Cardiac fibroblast (primary cell): Measurements from ENCODE around the gene MIGA2.

Source experiments
- DNase-seq, 2 donors: peaks; one replicate each; pipeline versions ENCODE4 v3.0.0 to v3.0.0-alpha.2; 2010; ENCODE audit warnings: low read depth in 2 of 2
- H3K4me3 ChIP-seq, 2 donors: replicated peaks in 1 of 2; 1 replicate in 1 of 2; 2 replicates in 1 of 2; pipeline ENCODE4 v1.5.1; 2011; ENCODE audit warnings: low read depth in 2 of 2, low read length in 2 of 2, mild to moderate bottlenecking in 2 of 2, moderate library complexity in 1 of 2
- CTCF ChIP-seq: IDR thresholded peaks from one replicate; pipeline ENCODE4 v1.5.1; 2011; ENCODE audit warnings: low read depth, mild to moderate bottlenecking, low read length, inconsistent platforms

Gene MIGA2

GRCh38 chr9:129072171-129072570 lies 35.7 kb downstream of the MIGA2 start:
- DNase-seq: no peak
- no peak for TF ChIP-seq CTCF
- H3K4me3 ChIP-seq: no peak overlapping the region

- no peak for DNase-seq
- no peak for TF ChIP-seq CTCF
These were observed 37.0 kb downstream of the MIGA2 start for GRCh38 chr9:129073404-129073803.

GRCh38 chr9:129074106-129074505 lies 37.7 kb downstream of the MIGA2 start:
- H3K4me3 ChIP-seq: no peak overlapping the region
- DNase-seq: no peak
- TF ChIP-seq CTCF: no peak

More at GRCh38 chr9:129073404-129073803, 37.0 kb downstream of the MIGA2 start:
- no peak overlapping the region for H3K4me3 ChIP-seq

- H3K4me3 ChIP-seq: no peak overlapping the region
- TF ChIP-seq CTCF: no peak
- DNase-seq: no peak
These were observed 39.7 kb downstream of the MIGA2 start for GRCh38 chr9:129075996-129076639.

GRCh38 chr9:129076640-129077037 lies 40.2 kb downstream of the MIGA2 start:
- no peak for TF ChIP-seq CTCF
- H3K4me3 ChIP-seq: no peak overlapping the region
- no peak for DNase-seq

GRCh38 chr9:129077236-129077635 lies 40.8 kb downstream of the MIGA2 start:
- DNase-seq: no peak
- no peak for TF ChIP-seq CTCF
- H3K4me3 ChIP-seq: no peak overlapping the region
